GM12872 (cell line): Measurements from ENCODE around the gene PRUNE2.

ENCODE experiments used
- CTCF ChIP-seq: IDR thresholded peaks from 3 replicates; pipeline ENCODE4 v1.5.1; 2011; ENCODE audit warnings: low read depth, mild to moderate bottlenecking, low read length, moderate library complexity; ENCODE audit not compliant: insufficient read depth

The PRUNE2 gene

GRCh38 chr9:76697081-76697480 lies 208.8 kb downstream of the PRUNE2 start:
- no peak for TF ChIP-seq CTCF

GRCh38 chr9:76693912-76694311 lies 212.0 kb downstream of the PRUNE2 start:
- no peak for TF ChIP-seq CTCF

GRCh38 chr9:76692458-76693129 lies 213.3 kb downstream of the PRUNE2 start:
- no peak for TF ChIP-seq CTCF

- TF ChIP-seq CTCF: no peak
Observed at GRCh38 chr9:76691517-76692313, 214.2 kb downstream of the PRUNE2 start.

- TF ChIP-seq CTCF: no peak
Observed at GRCh38 chr9:76690973-76691370, 214.9 kb downstream of the PRUNE2 start.

GRCh38 chr9:76690246-76690972 lies 215.5 kb downstream of the PRUNE2 start:
- no peak for TF ChIP-seq CTCF
